Neutrophil (primary cell): ENCODE data around the gene ARHGEF25.
"Not testable (repeated sequence)": the region's sequence is repeated elsewhere in the genome, so short reads cannot be mapped to it uniquely, and the experiment has no call there.

Experiments used
- H3K27ac ChIP-seq: fragments of 200-600 bp; sonication (generic); 2 replicates; pipeline ENCODE4 v1.5.1; 2016; ENCODE audit warnings: mild to moderate bottlenecking, moderate library complexity
- H3K27me3 ChIP-seq: fragments of 200-600 bp; sonication (generic); 2 replicates; pipeline ENCODE4 v1.6.0; 2016; ENCODE audit warnings: mild to moderate bottlenecking
- H3K36me3 ChIP-seq: fragments of 200-600 bp; sonication (generic); 2 replicates; pipeline ENCODE4 v1.5.1; 2017
- H3K4me1 ChIP-seq, 2 experiments: fragments of 200-600 bp in 1 of 2; sonication (generic) in 1 of 2; 1 replicate in 1 of 2; 2 replicates in 1 of 2; pipeline versions ENCODE4 v1.5.1 to v1.6.1; 2013 to 2016; ENCODE audit warnings: low read depth in 1 of 2, low read length in 1 of 2, mild to moderate bottlenecking in 1 of 2, moderate library complexity in 1 of 2; ENCODE audit not compliant: control insufficient read depth in 1 of 2, insufficient read depth in 1 of 2
- H3K4me3 ChIP-seq, 2 experiments: fragments of 200-600 bp in 1 of 2; sonication (generic) in 1 of 2; 1 replicate in 1 of 2; 2 replicates in 1 of 2; pipeline ENCODE4 v1.5.1; 2013 to 2016; ENCODE audit warnings: low read depth in 1 of 2, low read length in 1 of 2, mild to moderate bottlenecking in 1 of 2, moderate library complexity in 1 of 2
- H3K9me3 ChIP-seq: fragments of 200-600 bp; sonication (generic); 2 replicates; pipeline ENCODE4 v1.5.1; 2016
- TF ChIP-seq, protein P1 (sequence below): fragments of 200-600 bp; sonication (generic); IDR thresholded peaks from 2 replicates; pipeline ENCODE4 v1.5.1; 2016; ENCODE audit warnings: antibody characterized with exemption

Gene ARHGEF25

DNA sequence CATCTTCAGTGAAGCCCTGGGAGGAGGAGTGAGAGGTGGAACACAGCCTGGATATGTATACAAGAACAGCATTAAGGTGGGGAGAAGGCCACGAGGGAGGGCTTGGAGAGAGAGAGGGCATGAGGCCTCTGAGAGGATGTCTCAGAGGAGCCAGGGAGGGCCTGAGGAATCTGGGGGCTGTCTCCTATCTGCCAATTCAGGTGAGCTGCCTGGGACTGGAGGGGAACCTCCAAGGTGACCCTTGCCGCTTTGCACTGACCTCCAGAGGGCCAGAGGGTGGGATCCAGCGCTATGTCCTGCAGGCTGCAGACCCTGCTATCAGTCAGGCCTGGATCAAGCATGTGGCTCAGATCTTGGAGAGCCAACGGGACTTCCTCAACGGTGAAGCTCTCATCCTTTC lies 4.4 kb downstream of the ARHGEF25 start:
- no peak overlapping the region for H3K4me3 ChIP-seq
- H3K27me3 ChIP-seq, result peaks cover 100% of the 10 kb centered on the region
- no peaks in the 10 kb centered on the region for H3K36me3 ChIP-seq
- peaks cover 6 to 21% of the 10 kb centered on the region in 2 experiments for H3K4me1 ChIP-seq
- H3K9me3 ChIP-seq, result no peaks in the 10 kb centered on the region
- no peak overlapping the region for H3K27ac ChIP-seq
- TF ChIP-seq, protein P1, sequence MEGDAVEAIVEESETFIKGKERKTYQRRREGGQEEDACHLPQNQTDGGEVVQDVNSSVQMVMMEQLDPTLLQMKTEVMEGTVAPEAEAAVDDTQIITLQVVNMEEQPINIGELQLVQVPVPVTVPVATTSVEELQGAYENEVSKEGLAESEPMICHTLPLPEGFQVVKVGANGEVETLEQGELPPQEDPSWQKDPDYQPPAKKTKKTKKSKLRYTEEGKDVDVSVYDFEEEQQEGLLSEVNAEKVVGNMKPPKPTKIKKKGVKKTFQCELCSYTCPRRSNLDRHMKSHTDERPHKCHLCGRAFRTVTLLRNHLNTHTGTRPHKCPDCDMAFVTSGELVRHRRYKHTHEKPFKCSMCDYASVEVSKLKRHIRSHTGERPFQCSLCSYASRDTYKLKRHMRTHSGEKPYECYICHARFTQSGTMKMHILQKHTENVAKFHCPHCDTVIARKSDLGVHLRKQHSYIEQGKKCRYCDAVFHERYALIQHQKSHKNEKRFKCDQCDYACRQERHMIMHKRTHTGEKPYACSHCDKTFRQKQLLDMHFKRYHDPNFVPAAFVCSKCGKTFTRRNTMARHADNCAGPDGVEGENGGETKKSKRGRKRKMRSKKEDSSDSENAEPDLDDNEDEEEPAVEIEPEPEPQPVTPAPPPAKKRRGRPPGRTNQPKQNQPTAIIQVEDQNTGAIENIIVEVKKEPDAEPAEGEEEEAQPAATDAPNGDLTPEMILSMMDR, result no peak

- Histone ChIP-seq H3K4me1 (peaks cover 15 to 21% of the 10 kb centered on the region in 2 experiments), H3K9me3 (no peaks in the 10 kb centered on the region), H3K27me3 (peaks cover 100% of the 10 kb centered on the region), H3K4me3 (no peak overlapping the region), H3K36me3 (no peaks in the 10 kb centered on the region), H3K27ac (no peak overlapping the region)
- TF ChIP-seq, protein P1, result no peak
Observed at GRCh38 chr12:57616383-57617101, 5.3 kb downstream of the ARHGEF25 start.

DNA sequence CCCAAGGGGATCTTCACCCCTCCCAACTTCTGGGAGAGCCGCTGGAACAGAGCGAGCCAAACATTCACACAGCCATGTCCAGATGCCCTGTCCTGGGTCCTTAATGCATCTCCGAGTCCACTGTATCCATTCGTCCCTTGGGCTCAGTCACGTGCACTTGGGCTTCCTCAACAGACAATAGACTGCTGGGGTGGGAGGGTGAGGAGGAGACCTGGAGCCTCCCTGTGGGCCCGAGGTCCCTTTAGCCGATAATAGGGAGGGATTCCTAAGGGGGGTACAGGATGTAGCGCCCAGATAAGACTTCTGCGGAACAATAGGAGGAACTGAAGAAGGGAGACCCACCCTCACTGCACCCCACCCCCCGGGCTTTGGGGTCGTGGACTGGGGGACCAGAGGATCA lies 6.7 kb downstream of the ARHGEF25 start:
- no peaks in the 10 kb centered on the region for H3K9me3 ChIP-seq
- TF ChIP-seq, protein P1, result no peak
- peaks cover 100% of the 10 kb centered on the region for H3K27me3 ChIP-seq
- peaks cover 20 to 25% of the 10 kb centered on the region in 2 experiments for H3K4me1 ChIP-seq
- H3K4me3 ChIP-seq, result no peak overlapping the region
- no peaks in the 10 kb centered on the region for H3K36me3 ChIP-seq
- H3K27ac ChIP-seq, result no peak overlapping the region

DNA sequence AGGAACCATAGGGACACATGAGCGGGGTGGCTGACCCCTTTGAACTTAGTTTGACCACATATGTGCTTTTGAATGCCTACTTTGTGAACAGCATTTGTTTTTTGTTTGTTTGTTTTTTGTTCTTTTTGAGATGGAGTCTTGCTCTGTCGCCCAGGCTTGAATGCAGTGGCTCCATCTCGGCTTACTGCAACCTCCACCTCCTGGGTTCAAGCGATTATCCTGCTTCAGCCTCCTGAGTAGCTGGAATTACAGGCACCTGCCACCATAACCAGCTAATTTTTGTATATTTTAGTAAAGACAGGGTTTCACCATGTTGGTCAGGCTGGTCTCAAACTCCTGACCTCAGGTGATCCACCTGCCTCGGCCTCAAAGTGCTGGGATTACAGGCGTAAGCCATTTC lies 7.2 kb downstream of the ARHGEF25 start:
- not testable (repeated sequence) for H3K9me3 ChIP-seq, H3K36me3 ChIP-seq, H3K4me3 ChIP-seq, H3K27ac ChIP-seq
- Histone ChIP-seq H3K4me1 (peaks cover 20 to 25% of the 10 kb centered on the region in 2 experiments), H3K27me3 (peaks cover 100% of the 10 kb centered on the region)

DNA sequence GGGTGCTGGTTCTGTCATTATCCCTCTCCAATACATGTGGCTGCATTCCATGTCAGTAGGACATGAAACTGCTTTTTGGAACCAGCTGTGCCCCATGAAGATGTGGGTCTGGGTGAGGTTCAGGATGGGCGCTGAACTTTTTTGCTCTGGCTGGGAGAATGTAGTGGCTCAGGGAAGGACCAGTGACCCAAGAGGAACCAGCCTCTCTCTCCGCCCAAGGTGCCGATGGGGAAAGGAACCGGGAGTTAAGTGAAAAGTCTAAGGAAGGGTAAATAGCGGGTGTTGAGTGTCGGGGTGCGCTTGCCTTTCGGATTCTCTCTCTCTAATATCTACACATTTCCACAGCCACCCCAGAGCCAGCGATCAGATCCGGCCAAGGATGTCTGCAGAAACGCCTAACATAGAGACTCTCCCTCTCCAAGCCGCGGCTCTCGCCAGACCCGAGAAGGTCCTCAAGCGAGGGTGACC lies 7.8 kb downstream of the ARHGEF25 start:
- TF ChIP-seq, protein P1, result no peak
- H3K36me3 ChIP-seq, result no peaks in the 10 kb centered on the region
- no peaks in the 10 kb centered on the region for H3K9me3 ChIP-seq
- H3K27ac ChIP-seq, result no peak overlapping the region
- H3K4me3 ChIP-seq, result no peak overlapping the region
- peaks cover 100% of the 10 kb centered on the region for H3K27me3 ChIP-seq
- peaks cover 20 to 25% of the 10 kb centered on the region in 2 experiments for H3K4me1 ChIP-seq

DNA sequence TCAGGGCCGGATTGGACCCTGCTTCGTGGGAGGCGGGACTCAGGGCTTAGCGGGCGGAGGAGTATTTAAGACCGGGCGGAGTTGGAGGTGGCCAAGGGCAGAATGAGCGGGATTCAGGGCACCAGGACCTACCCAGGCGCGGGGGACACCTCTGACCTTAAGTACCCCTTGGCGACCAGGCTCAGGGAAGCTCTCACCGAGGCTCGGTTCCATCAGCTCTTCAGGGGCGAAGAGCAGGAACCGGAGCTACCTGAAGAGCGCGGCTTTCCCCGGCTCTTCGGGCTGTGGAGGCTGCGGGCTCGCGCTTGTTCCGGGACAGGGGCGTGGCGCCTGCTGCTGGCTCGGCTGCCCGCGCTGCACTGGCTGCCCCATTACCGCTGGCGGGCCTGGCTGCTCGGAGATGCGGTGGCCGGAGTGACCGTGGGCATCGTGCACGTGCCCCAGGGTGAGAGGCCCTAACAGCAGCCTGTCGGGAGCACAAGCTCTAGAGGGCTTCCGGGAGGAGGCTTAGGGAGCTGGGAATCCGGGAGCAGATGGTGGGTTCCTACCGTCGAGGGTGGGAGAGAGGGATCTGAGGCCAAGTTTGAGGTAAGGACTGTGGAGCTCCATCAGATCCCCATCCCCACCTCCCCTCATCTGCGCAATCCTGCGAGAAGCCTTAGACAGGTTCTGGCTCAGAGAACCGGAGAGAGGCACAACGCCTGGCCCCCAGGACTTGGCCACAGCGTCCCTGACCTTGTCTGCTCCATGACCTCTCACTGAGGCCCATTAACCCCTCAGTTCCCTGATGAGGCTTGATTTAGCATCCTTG lies 8.4 kb downstream of the ARHGEF25 start:
- TF ChIP-seq, protein P1, result no peak
- H3K27me3 ChIP-seq, result peaks cover 100% of the 10 kb centered on the region
- no peaks in the 10 kb centered on the region for H3K36me3 ChIP-seq
- no peak overlapping the region for H3K4me3 ChIP-seq
- H3K27ac ChIP-seq, result no peak overlapping the region
- no peaks in the 10 kb centered on the region for H3K9me3 ChIP-seq
- peaks cover 20 to 25% of the 10 kb centered on the region in 2 experiments for H3K4me1 ChIP-seq
